ENCODE results near the gene POC1B.
A peak's percentile ranks its signal among the peaks of the same experiment; 100 is the strongest.

The POC1B gene

DNA sequence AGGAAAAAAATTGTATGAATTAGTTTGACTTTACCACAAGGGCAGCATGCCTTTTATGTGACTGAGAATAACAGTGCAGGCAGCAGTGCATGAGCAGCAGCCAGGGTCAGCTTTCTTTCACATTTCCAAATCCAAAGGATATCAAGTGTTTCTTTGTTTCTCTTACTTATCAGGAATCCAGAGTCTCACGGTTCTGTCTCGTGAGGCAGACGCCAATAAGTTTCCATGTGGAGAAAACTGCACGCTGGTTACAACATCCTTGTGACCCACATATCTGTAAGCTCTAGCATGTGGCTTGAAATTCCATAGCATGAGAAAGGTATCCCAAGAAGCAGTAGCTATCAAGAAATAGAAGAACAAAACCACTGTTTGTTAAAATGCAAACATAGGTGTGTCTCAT, 28.8 kb downstream of the POC1B start:
- no peak for DNase-seq (ENCODE audit: low read depth in 2 of 2)

DNA sequence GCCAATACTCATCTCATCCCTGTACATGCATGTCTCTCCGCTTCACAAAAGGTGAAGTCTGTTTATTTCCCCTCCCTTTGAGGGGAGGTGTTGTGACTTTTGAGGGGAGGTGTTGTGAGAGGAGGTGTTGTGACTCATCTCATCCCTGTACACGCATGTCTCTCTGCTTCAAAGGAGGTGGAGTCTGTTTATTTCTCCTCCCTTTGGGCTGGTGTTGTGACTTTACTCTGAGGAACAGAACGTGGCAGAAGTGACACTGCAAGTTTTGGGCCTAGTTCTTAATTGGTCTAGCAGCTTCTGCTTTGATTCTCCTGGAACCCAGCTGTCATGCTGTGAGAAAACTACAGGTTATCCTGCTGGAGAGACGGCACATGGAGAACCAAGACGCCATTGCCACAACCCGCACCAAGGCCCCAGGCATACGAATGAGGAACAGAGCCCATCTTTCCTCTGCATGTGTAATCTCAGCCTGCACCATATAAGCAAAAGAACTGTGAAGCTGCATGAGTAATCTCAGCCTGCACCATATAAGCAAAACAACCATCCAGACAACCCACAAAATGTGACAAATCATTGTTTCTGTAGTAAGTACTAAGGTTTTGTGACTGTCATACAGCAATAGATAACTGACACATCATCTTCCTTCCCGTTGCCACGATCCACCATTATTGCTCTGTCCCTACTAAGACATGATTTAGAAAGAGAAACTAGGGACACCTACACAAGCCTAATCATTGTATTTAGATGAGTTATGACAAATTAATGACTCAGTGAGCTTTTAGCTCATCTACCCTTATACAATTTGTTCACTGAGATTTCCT, 31.2 kb downstream of the POC1B start:
- DNase-seq (ENCODE audit: low read depth in 2 of 2): peak in 1 of 2 donors; percentile 19

DNA sequence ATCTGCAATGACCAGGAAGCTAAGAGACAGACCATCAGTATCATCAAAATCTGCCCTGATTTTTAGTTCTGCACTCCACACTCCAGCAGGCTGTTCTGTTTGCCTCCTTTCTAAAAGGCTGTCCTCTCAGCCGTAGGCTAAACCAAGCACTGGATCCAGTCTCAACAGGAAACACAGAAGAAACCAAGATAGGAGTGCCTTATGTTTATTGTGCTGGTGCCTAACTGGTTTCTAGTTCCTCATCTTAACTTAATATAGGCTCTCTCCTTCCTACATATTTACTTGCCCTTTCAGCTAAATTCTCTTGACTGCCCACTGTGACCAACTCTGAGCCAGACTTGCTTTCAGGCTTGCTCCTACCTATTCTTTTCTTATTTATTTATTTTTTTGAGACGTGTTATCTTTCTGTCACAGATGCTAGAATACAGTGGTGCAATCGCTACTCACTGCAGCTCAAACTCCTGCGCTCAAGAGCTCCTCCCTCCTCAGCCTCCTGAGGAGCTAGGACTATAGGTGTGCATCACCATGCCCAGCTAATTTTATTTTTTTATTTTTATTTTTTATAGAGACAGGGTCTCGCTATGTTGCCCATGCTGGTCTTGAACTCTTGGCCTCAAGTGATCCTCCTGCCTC, 32.1 kb downstream of the POC1B start:
- DNase-seq (ENCODE audit: low read depth in 2 of 2): no peak

DNA sequence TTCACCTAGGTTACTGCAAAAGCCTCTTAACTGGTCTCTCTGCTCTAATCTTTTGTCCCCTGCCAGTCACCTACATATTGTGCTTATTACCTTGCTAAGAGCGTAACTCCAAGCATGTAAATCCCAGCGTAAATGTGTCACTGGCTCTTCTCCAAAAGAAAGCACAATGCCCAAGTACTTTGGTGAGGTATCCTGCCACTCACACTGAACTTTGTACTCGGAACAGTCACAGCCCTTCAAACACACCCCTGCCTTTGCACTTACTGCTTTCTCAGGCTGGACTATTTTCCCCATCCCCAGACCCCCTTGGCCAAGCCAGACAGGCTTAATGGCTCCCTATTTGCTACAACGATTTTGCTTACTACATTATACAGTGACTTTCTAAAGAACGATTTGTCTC, 33.0 kb downstream of the POC1B start:
- no peak for DNase-seq (ENCODE audit: low read depth in 2 of 2)

DNA sequence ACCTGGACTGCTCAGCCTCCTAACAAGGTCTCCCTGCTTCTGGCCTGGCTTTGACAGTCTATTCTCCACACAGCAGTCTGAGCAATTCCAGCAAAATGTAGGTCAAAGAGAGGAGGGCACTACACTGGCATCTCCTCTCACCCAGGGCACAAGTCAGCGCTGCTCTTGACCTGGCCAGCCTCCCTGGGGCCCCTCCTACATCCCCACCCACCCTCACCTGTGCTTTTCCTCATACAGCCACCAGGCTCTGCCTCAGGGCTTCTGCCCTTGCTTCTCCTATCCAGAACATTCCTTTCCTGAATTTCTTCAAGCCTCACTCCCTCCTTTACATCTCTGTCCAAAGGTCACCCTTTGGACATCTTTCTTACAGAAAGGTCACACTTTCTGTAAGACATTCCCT, 34.9 kb downstream of the POC1B start:
- DNase-seq (ENCODE audit: low read depth in 2 of 2): no peak

DNA sequence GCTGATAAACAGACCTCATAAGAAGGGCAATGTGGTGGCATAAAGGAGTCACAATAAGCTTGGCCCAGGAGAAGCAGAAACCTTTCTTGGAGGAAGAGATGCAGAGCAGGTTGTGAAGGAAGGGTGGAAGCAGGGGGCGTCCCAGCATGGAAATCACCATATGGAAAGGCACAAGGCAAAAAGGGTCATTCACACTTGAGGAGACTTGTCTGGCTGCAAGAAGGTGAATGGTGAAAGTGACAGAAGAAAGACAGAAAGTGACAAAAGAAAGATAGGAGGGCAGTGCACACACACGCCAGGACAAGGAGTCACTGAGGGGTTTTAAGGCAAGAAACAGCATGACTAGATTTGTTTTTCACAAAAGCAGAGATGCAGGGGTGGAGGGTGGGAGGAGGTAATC, 39.6 kb downstream of the POC1B start:
- no peak for DNase-seq (ENCODE audit: low read depth in 2 of 2)

DNA sequence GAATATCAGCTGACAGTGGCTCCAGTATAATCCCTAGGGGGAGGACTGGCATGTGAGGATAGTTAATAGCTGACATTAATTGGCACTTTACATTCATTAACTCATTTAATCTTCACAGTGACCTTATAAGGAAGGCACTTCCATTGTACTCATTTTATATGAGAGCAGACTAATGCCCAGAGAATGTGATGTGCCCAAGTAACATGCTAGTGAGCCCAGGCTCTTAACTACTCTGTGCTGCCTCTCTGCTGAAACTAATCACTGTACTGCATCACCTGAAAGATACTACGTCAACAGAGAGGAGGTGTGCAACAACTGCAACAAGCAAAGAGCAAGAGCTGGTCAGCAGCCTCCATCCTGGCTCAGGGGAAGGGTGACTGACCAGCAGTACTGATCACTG, 41.4 kb downstream of the POC1B start:
- DNase-seq (ENCODE audit: low read depth in 2 of 2): no peak

DNA sequence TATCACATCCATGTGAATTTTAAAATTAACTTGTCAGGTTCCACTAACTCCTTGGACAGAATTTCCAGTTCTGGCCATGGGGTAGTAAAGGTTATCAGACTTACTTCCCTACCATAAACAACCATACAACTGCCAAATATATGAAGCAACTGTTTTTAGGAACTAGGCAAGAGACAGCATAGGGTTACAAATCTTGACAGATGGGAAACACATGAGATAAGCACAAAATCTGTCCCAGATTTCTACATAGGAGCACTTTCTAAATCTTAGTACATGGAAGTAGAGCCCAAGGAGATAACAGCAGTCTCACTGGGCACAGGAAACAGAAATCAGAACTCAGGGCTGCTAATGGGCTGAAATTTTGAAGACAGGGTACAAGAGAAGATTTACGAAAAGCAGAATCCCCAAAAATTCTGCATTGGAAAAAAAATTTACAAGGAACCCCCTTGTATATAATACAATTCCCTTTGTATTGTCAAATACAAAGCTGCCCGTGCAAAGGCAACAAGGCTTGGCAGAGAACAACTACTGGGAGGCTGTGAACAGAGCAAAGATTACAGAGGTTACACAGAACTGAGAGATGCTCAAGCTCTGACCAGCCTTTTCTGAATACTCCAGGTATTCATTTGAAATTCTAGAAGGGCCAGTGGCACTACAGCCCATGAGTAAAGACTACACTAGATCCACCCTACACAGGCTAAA, 44.5 kb downstream of the POC1B start:
- no peak for DNase-seq (ENCODE audit: low read depth in 2 of 2)

DNA sequence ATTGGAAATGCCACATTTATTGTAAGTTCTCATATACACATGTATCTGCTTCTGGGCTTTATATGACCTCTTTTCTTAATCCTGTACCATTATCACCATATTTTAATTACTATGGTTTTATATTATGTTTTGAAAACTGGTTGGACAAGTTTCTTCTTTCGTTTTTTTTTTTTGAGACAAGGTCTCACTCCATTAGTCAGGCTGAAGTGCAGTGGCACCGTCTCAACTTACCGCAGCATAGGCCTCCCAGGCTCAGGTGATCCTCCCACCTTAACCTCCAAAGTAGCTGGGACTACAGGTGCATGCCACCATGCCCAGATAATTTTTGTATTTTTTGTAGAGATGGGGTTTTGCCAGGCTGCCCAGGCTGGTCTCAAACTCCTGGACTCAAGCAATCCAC, 45.9 kb downstream of the POC1B start:
- no peak for DNase-seq (ENCODE audit: low read depth in 2 of 2)

DNA sequence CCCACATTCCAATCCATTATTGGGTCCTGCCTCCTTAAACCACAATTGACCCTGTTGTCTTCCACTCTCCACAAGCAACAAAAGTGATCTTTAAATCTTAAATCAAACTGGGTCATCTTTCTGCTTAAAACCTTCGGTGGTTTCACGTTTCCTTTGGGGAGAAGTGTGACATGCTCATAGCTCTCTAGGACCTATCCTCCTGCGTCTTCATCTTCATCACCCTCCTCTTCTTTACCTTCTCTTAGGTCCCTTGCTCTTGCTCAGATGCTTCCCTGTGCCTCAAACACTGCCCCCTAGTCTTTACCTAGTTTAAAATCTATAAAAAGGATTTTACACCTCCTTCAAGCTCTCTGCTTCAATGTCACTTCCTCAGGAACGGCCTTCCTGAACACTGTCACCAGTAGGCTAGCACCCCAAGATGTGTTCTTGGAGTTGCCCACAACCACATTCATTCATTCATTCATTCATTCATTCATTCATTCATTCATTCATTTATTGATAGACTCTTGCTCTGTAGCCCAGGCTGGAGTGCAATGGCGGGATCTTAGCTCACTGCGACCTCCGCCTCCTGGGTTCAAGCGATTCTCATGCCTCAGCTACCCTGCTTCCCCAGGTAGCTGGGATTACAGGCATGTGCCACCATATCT, 48.1 kb downstream of the POC1B start:
- no peak for DNase-seq (ENCODE audit: low read depth in 2 of 2)

DNA sequence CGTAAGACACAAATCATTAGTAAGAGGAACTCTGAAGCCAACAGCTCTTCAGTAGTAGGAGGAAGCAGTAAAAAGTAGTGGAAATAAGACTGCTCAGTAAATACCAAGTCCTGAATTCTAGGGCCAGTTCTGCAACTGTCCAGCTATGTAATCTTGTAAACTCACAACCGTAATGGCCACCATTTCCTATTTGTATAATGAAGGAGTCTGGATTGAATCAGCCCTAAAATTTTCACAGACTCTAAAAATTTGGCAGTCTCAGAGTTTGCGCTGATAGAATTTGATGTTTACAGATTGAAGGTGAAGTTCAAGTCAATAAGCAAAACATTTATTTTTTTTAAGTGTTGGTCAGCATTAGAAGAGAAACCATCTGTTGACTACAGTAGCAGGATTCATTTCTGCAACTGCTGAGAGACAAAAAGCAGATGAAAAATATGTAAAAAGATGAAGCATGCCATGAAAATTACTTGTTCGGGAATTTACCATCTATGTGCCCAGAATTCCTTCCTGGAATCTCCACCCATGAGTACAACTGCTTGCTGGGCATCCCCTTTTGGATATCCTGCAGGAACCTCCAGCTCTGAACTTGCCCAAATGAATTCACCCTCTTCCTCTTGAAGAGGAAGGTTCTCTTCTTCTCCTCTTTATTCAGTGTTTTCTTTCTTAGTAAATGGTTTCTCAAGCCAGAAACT, 48.8 kb downstream of the POC1B start:
- no peak for DNase-seq (ENCODE audit: low read depth in 2 of 2)

DNA sequence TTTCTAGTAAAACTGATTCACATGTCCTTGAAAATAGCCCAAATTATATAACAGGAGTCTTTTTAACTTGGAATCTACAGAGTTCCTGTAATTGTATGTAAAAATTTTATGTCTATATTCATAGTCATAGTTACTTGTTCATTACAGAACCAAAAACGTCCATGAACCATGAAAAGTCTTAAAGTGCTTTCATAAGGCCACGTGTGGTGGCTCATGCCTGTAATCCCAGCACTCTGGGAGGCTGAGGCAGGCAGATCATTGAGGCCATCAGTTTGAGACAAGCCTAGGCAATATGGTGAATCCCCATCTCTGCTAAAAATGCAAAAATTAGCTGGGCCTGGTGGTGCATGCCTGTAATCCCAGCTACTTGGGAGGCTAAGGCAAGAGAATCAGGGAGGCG, 49.6 kb downstream of the POC1B start:
- no peak for DNase-seq (ENCODE audit: low read depth in 2 of 2)

DNA sequence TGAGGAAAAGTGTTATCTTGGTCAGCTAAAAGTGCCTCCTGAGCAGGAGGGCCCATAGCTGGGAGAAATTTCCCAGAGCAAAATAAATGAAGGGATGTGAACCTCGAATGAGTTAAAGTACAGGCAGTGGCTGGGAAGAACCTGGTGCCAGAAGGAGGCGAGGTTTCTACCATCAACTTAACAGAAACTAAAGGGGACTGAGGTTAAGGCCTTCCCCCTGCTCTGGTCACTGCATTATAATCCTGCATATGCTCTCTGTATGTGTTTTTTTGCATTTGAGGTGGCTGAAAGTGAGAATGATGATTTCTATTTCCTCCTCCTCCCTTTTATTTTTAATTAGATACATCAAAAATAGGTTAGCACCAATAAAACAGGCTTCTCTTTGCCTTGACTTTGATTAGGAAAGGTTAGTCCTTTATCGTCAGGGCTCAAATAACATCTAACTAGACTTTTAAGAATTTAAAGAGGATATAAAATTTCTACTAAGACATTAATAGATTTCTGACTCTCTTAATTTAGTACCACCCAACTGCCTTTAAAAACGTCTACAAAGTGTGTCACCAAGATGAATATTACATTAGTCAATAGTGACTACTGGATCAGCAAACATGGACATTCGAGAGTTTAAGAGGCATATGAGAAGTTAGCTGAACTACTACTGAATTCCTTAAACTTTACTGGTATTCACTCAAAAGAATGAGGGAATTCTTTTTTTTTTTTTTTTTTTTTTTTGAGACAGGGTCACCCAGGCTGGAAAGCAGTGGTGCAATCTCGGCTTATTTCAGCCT, 50.5 kb downstream of the POC1B start:
- DNase-seq (ENCODE audit: low read depth in 2 of 2): no peak

DNA sequence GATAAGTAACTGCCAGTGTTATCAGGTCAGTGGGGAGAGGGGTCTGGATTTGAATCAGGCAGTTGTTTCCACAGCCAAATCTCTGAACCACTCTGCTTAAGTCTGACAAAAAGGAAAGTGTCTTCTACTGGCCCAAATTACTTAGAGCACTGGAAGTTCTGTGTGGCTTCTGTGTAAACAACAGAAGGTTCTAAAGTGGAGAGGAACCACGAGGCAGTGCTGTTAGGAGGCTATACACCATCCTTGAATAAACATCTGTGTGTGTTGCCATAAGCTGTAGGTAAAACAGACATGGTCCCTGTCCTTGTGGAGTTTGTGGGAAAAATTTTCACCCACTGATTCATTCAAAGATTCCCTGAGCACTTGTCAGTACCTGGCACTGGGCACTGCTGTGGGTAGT, 51.2 kb downstream of the POC1B start:
- no peak for DNase-seq (ENCODE audit: low read depth in 2 of 2)

DNA sequence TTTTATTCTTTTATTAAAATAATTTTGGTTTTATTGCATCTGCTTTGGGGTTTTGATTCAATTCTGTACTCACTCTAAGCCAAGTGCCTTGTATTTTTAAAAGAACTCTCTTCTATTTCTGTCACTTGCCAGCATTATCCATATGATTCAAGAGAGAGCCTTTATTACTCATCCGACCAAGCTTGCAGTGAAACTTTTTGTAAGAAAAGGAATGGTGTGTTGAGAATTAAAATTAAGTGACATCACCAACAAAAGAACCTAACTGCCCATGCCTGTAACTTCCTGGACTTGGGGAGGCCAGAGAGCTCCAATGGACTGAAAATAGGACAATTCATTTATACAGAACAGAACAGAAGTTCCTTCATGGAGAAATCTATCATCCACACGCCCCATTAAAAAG, 53.3 kb downstream of the POC1B start:
- DNase-seq (ENCODE audit: low read depth in 2 of 2): no peak

DNA sequence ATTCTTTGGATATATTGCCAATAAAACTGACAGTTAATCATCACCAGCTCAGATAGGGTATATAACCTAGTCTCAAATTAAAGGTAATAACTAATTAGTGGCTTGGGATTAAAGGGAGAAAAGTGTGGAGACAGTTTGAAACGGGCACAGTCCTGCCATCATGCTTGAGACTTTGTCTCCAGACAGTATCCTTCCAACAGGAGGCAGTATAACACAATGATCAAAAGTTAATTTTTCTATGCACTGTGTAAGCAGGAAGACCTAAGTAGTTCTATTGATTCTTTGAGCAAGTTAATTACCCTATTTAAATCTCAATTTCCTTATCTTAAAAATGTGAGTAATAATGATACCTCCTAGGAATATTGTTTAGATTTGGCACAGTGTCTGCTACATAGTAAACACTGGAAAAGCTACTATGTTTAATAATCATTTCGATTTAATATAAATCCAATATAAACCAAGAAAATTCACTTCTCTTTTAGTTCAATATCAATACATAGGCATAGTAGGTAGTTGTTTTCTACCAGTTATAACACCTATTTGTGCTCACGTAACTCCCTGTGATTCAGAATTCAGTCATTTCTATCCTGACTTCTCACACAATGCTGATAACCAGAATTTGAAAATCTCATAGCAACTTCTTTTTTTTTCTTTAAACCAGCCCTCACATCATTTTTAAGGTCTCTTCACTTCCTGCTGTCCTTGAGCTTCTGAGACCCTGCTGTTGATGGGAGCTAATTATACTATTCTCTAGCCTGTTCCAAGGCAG, 54.9 kb downstream of the POC1B start:
- no peak for DNase-seq (ENCODE audit: low read depth in 2 of 2)

DNA sequence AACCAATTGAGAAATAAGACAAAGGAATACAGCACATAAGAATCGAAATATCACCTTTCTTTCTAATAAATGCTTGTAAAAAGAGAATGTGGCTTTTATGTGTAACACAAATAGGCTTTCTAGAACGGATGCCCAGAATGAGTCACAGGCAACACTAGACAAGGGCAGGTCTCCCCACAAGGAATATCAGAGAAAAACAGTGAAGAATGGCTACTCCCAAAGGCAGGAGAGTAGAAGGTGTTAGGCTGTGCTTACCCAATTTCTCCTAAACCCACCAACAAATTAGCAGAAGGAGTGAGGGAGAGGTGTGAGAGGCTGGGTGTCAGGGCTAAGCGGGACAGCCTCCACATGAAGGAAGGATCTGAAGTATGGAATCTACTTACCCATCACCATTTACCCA, 56.5 kb downstream of the POC1B start:
- peak in 1 of 2 donors; percentile 2 for DNase-seq (ENCODE audit: low read depth in 2 of 2)

DNA sequence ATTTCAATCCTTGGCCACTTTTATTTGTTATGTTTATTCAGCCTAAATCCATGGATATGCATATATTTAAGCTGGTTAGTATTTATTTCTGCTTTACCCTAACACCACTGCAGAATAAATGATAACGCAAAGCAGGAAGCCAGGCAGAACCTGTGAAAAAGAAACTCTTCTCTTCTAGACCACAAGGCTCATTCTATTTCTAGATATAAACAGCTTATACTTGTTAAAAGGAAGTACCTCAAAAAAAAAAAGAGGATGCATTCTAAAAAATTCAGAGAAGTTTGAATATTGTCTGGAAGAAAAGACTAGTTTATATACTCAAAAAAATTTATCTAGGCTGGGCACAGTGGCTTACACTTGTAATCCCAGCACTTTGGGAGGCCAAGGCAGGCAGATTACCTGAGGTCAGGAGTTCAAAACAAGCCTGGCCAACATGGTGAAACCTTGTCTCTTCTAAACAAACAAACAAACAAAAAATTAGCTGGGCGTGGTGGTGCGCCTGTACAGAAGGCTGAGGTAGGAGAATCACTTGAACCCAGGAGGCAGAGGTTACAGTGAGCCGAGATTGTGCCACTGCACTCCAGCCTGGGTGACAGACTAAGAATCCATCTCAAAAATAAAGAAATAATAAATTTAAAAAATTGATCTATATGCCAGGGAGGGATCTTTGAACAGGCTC, 57.1 kb downstream of the POC1B start:
- DNase-seq (ENCODE audit: low read depth in 2 of 2): no peak

DNA sequence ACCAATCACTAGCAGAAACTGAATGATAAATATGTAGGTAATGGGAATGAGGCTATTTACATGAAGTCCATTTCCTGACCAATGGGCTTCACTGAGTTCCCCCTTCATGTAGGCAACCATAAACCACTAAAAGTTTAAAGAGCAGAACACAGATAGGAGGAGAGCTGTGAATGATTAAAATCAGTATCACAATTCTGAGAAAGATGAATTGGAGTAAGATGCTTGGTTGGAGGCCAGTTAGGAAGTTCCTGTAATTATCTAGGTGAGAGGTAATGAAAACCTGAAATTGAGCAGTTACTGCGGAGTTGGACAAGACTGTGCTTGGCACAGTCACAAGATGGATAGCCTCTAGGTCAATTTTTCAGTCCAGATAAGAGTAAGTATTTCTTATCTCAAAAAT, 57.8 kb downstream of the POC1B start:
- DNase-seq (ENCODE audit: low read depth in 2 of 2): no peak

All from stimulated activated CD8-positive, alpha-beta memory T cell treated with anti-CD3 and anti-CD28 coated beads, Interleukin-2, amount 100 ng/mL, for 48 hours (primary cell).